ENCODE results near the gene ALPK3. TPM values are rescaled to one million over a fixed set of nuclear protein-coding genes. Genes with fewer than 3 reads are reported as not detected.

ALPK3 gene
- total RNA-seq, 2 donors from 2014 or later: 7.8 to 15.8 TPM

DNA sequence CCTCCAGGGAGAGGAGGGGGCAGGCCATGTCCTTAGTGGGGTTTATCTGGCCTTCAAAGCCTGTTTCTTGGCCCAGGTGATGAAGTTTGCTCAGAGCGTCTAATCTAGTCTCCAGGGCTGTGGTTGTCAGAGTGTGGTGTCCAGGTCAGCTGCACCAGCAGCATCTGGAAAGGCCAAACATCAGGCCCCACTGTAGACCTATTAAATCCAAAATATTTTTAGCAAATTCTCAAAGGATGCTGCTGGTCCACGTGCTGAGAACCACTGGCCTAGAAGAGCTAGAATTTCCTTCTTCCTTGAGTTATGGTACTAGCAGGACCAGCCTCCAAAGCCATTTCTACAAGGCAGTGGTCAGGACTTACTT, 96.2 kb downstream of the ALPK3 start:
- Histone ChIP-seq H3K36me3 (replicated peaks in 1 of 2; ENCODE audit: insufficient read depth in 1 of 2, low read depth in 2 of 2) (no peaks in the 10 kb centered on the region), H3K4me3 (no peak overlapping the region), H3K27ac (peak overlapping the region; percentile 85 to 98 (median 88)), H3K4me1 (peaks cover 59% of the 10 kb centered on the region), H3K27me3 (no peaks in the 10 kb centered on the region), H3K9me3 (no peaks in the 10 kb centered on the region)
- TF ChIP-seq POLR2A (IDR thresholded peaks at IDR 0.05): no peak
- no peak for DNase-seq
- ATAC-seq: no peak
- 89 to 100% methylated on average over 1 to 2 of the region's 2 CpGs for WGBS, 2 donors
- intact Hi-C loops (cut with DNase I): no loop called here

- peak in 1 of 4 donors; percentile 36 for DNase-seq
- no peak overlapping the region for H3K4me3 ChIP-seq
- H3K27ac ChIP-seq: peak overlapping the region; percentile 32 to 91 (median 84)
- H3K27me3 ChIP-seq: no peaks in the 10 kb centered on the region
- H3K9me3 ChIP-seq: no peaks in the 10 kb centered on the region
- TF ChIP-seq, protein P1, sequence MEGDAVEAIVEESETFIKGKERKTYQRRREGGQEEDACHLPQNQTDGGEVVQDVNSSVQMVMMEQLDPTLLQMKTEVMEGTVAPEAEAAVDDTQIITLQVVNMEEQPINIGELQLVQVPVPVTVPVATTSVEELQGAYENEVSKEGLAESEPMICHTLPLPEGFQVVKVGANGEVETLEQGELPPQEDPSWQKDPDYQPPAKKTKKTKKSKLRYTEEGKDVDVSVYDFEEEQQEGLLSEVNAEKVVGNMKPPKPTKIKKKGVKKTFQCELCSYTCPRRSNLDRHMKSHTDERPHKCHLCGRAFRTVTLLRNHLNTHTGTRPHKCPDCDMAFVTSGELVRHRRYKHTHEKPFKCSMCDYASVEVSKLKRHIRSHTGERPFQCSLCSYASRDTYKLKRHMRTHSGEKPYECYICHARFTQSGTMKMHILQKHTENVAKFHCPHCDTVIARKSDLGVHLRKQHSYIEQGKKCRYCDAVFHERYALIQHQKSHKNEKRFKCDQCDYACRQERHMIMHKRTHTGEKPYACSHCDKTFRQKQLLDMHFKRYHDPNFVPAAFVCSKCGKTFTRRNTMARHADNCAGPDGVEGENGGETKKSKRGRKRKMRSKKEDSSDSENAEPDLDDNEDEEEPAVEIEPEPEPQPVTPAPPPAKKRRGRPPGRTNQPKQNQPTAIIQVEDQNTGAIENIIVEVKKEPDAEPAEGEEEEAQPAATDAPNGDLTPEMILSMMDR (IDR thresholded peaks at IDR 0.05): no peak
- TF ChIP-seq POLR2A (IDR thresholded peaks at IDR 0.05): no peak
- intact Hi-C loops (cut with DNase I): no loop called here
- peaks cover 55% of the 10 kb centered on the region for H3K4me1 ChIP-seq
- WGBS, 2 donors: 77 to 78% methylated on average over 5 of the region's 5 CpGs
- ATAC-seq: no peak
- no peaks in the 10 kb centered on the region for H3K36me3 ChIP-seq (replicated peaks in 1 of 2; ENCODE audit: insufficient read depth in 1 of 2, low read depth in 2 of 2)
Observed at GRCh38 chr15:84914351-84914750, 97.2 kb downstream of the ALPK3 start.

DNA sequence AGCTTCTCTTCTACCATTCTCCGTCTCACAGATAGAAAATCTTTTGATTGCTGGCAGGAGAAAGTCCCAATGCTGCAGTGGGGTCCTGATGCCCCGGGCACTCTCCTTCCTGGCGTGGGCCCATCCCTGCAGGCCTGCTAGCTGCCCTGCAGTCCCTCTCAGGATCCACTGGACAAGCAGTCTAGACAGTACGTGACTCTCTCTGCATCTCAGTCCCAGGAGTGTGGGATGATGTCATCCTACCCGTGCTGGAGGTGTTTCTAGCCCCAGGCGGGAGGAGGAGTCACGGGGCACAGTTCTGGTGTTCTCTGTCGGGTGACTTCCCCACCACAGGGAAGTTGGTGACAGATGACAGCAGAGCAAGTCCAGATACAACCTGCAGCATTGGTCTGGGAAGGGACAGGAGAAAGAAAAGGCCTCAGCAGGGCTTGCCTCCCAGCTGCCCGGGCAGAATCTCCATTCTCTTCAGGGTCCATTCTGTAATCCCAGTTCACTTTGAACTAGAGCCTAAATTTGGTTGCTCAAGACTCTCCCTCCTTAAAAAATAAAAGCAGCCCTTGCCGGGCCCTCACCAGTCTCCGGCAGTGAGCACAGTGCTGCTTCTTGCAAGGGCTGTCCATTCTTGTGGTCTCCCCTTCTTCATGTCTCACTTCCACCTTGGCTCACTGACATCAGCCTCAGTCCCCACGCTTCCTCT, 97.9 kb downstream of the ALPK3 start:
- intact Hi-C loops (cut with DNase I): no loop called here
- peak overlapping the region; percentile 32 to 91 (median 84) for H3K27ac ChIP-seq
- no peaks in the 10 kb centered on the region for H3K9me3 ChIP-seq
- DNase-seq (peak; percentile 67 to 86 (median 81)), ATAC-seq (peak; percentile 61)
- H3K4me3 ChIP-seq: no peak overlapping the region
- H3K36me3 ChIP-seq (replicated peaks in 1 of 2; ENCODE audit: insufficient read depth in 1 of 2, low read depth in 2 of 2): no peaks in the 10 kb centered on the region
- no peaks in the 10 kb centered on the region for H3K27me3 ChIP-seq
- TF ChIP-seq POLR2A (IDR thresholded peaks at IDR 0.05): peak; percentile 24 to 60 (median 52)
- TF ChIP-seq, protein P1 (IDR thresholded peaks at IDR 0.05): no peak
- WGBS, 2 donors: 61 to 71% methylated on average over 6 to 12 of the region's 12 CpGs
- peaks cover 54% of the 10 kb centered on the region for H3K4me1 ChIP-seq

DNA sequence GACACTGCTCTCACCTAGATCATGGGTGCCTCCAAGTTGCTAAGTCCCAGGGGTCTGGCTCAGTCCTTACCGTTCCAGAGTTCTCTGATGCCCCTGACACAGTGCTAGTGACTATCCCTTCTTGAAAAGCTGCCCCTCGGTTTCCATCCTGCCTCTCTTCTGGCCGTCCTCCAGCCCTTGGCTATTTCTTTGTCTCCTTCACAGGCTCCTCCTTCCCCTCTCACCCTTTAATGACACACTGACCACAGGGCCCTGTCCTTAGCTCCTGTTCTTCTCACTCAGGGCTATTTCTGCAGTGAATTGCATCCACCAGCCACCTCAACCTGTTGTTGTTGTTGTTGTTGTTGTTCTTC, 98.4 kb downstream of the ALPK3 start:
- TF ChIP-seq, protein P1 (IDR thresholded peaks at IDR 0.05): no peak
- TF ChIP-seq POLR2A (IDR thresholded peaks at IDR 0.05): no peak
- no peaks in the 10 kb centered on the region for H3K36me3 ChIP-seq (replicated peaks in 1 of 2; ENCODE audit: insufficient read depth in 1 of 2, low read depth in 2 of 2)
- intact Hi-C loops (cut with DNase I): no loop called here
- no peak for ATAC-seq
- H3K27me3 ChIP-seq: no peaks in the 10 kb centered on the region
- no peak overlapping the region for H3K4me3 ChIP-seq
- no peak for DNase-seq
- peaks cover 49% of the 10 kb centered on the region for H3K4me1 ChIP-seq
- peak overlapping the region; percentile 32 to 91 (median 84) for H3K27ac ChIP-seq
- WGBS, 2 donors: 63 to 74% methylated on average over 3 of the region's 3 CpGs
- no peaks in the 10 kb centered on the region for H3K9me3 ChIP-seq

DNA sequence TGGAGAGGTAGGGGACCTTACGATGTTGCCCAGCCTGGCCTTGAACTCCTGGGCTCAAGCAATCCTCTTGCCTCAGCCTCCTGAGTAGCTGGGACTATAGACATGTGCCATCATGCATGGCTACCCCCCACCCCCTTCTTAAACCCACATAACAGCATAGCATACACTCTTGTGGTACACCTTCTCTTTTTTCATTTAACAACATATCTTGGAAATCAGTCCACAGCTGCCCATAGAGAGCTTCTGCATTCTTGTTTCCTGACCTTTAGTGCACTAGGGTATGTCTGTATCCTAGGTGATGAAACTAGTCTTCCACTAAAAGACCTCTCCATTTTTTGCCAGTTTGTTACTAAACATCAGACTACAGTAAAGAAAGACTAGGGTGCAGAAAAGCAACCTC, 100.3 kb downstream of the ALPK3 start:
- H3K9me3 ChIP-seq: no peaks in the 10 kb centered on the region
- no peak overlapping the region for H3K4me3 ChIP-seq
- WGBS, 2 donors: 67 to 92% methylated on average over 1 of the region's 1 CpG
- H3K27ac ChIP-seq: no peak overlapping the region
- DNase-seq (no peak), ATAC-seq (no peak)
- TF ChIP-seq, protein P1 (IDR thresholded peaks at IDR 0.05): no peak
- no peak for TF ChIP-seq POLR2A (IDR thresholded peaks at IDR 0.05)
- H3K27me3 ChIP-seq: no peaks in the 10 kb centered on the region
- no peaks in the 10 kb centered on the region for H3K36me3 ChIP-seq (replicated peaks in 1 of 2; ENCODE audit: insufficient read depth in 1 of 2, low read depth in 2 of 2)
- peaks cover 30% of the 10 kb centered on the region for H3K4me1 ChIP-seq
- intact Hi-C loops (cut with DNase I): no loop called here
